H1 (cell line): ENCODE data around the gene MEIOSIN. TPM values are rescaled to one million over a fixed set of nuclear protein-coding genes. Genes with fewer than 3 reads are reported as not detected.

ENCODE experiments used
- CTCF ChIA-PET: fragments of 300-600 bp; sonication (Branson Sonifier 250); formaldehyde crosslinking; loops from one replicate; lab custom pipeline; 2021; ENCODE audit not compliant: partially characterized antibody; lab: Charles Lee
- POLR2A ChIA-PET: fragments of 300-600 bp; sonication (Branson Sonifier 250); formaldehyde crosslinking; loops from one replicate; lab custom pipeline; 2021; ENCODE audit warnings: inconsistent platforms; ENCODE audit not compliant: partially characterized antibody; lab: Charles Lee
- DNase-seq, 2 experiments: peaks; one replicate each; pipeline versions ENCODE4 v3.0.0 to v3.0.0-alpha.2; 2010 to 2022; ENCODE audit warnings: low spot score in 2 of 2, low read depth in 1 of 2, mixed read lengths in 1 of 2
- FAIRE-seq: peaks from 2 replicates; lab custom pipeline; 2011; peaks lifted over from hg19 to GRCh38; lab: Jason Lieb, UNC
- H2AFZ ChIP-seq: 2 replicates; pipeline ENCODE4 v1.8.1; 2012; ENCODE audit warnings: low read length, inconsistent platforms
- H2AK5ac ChIP-seq: 2 replicates; pipeline ENCODE4 v1.6.1; 2013; ENCODE audit warnings: low read depth, low read length
- H2BK120ac ChIP-seq: replicated peaks from 2 replicates; pipeline ENCODE3; 2013; ENCODE audit warnings: low read depth, low read length, inconsistent platforms
- H2BK12ac ChIP-seq: 2 replicates; pipeline ENCODE4 v1.6.1; 2013; ENCODE audit warnings: low read depth, low read length
- H2BK15ac ChIP-seq: 2 replicates; pipeline ENCODE4 v1.6.1; 2013; ENCODE audit warnings: low read length
- H2BK20ac ChIP-seq: 2 replicates; pipeline ENCODE4 v1.6.1; 2013; ENCODE audit warnings: low read length
- H2BK5ac ChIP-seq: 2 replicates; pipeline ENCODE4 v1.6.1; 2013; ENCODE audit warnings: low read depth, low read length
- H3K14ac ChIP-seq: 2 replicates; pipeline ENCODE4 v1.6.1; 2013; ENCODE audit warnings: inconsistent platforms; ENCODE audit not compliant: insufficient read length
- H3K18ac ChIP-seq: 2 replicates; pipeline ENCODE4 v1.6.1; 2013; ENCODE audit warnings: low read length; ENCODE audit errors: extremely low read depth
- H3K23ac ChIP-seq: 2 replicates; pipeline ENCODE4 v1.6.1; 2013; ENCODE audit warnings: inconsistent platforms; ENCODE audit not compliant: insufficient read length
- H3K23me2 ChIP-seq: 2 replicates; pipeline ENCODE4 v1.6.1; 2013; ENCODE audit warnings: low read depth, low read length
- H3K27ac ChIP-seq: 2 replicates; pipeline ENCODE4 v1.6.1; 2011; ENCODE audit warnings: low read depth, low read length, inconsistent platforms
- H3K27me3 ChIP-seq, 4 experiments: replicated peaks in 1 of 4; 1 replicate in 1 of 4; 2 replicates in 3 of 4; pipeline versions ENCODE4 v1.6.1 to v1.8.1; 2011 to 2013; ENCODE audit warnings: low read length in 3 of 4, mild to moderate bottlenecking in 3 of 4, inconsistent platforms in 2 of 4, mixed read lengths in 2 of 4, moderate library complexity in 1 of 4; ENCODE audit not compliant: control insufficient read depth in 3 of 4, insufficient read depth in 3 of 4; ENCODE audit errors: extremely low read depth in 1 of 4
- H3K36me3 ChIP-seq, 4 experiments: 2 replicates each; pipeline versions ENCODE4 v1.6.1 to v1.8.1; 2011 to 2013; ENCODE audit warnings: mild to moderate bottlenecking in 4 of 4, low read length in 3 of 4, moderate library complexity in 2 of 4, control low read depth in 1 of 4, inconsistent platforms in 1 of 4; ENCODE audit not compliant: insufficient read depth in 4 of 4, control insufficient read depth in 2 of 4
- H3K4ac ChIP-seq: replicated peaks from 2 replicates; pipeline ENCODE3; 2013; ENCODE audit warnings: low read length, low read depth, mixed read lengths, inconsistent platforms; ENCODE audit not compliant: insufficient read length
- H3K4me1 ChIP-seq, 4 experiments: replicated peaks in 1 of 4; 1 replicate in 1 of 4; 2 replicates in 3 of 4; pipeline versions ENCODE4 v1.6.1 to v1.8.1; 2011 to 2013; ENCODE audit warnings: low read length in 3 of 4, inconsistent platforms in 2 of 4, mixed read lengths in 1 of 4; ENCODE audit not compliant: insufficient read depth in 4 of 4, control insufficient read depth in 3 of 4
- H3K4me2 ChIP-seq, 2 experiments: 2 replicates each; pipeline versions ENCODE4 v1.6.1 to v1.8.1; 2011 to 2013; ENCODE audit warnings: low read depth in 2 of 2, low read length in 2 of 2, control low read depth in 1 of 2, inconsistent platforms in 1 of 2, mild to moderate bottlenecking in 1 of 2; ENCODE audit not compliant: insufficient read depth in 1 of 2
- H3K4me3 ChIP-seq, 4 experiments: fragments of 200-600, 300-600 bp in 1 of 4; sonication (generic), shearing (Covaris generic), sonication (Bioruptor Twin) in 1 of 4; 2 replicates each; pipeline versions ENCODE4 v1.5.1 to v1.8.1; 2011 to 2016; ENCODE audit warnings: low read length in 4 of 4, low read depth in 3 of 4, control low read depth in 2 of 4, inconsistent platforms in 2 of 4, mild to moderate bottlenecking in 2 of 4, mixed read lengths in 1 of 4, moderate library complexity in 1 of 4; ENCODE audit not compliant: insufficient read depth in 2 of 4; ENCODE audit errors: extremely low read depth in 1 of 4
- H3K56ac ChIP-seq: replicated peaks from 2 replicates; pipeline ENCODE3; 2013; ENCODE audit warnings: low read depth, mild to moderate bottlenecking, mixed read lengths, low read length, inconsistent platforms; ENCODE audit not compliant: insufficient read length
- H3K79me1 ChIP-seq: 2 replicates; pipeline ENCODE4 v1.6.1; 2013; ENCODE audit warnings: low read depth, low read length, control low read depth
- H3K79me2 ChIP-seq, 2 experiments: 2 replicates each; pipeline versions ENCODE4 v1.6.1 to v1.8.1; 2012 to 2013; ENCODE audit warnings: low read length in 2 of 2, mild to moderate bottlenecking in 2 of 2, inconsistent platforms in 1 of 2; ENCODE audit not compliant: insufficient read depth in 2 of 2, control insufficient read depth in 1 of 2
- H3K9ac ChIP-seq, 4 experiments: replicated peaks in 1 of 4; 1 replicate in 1 of 4; 2 replicates in 3 of 4; pipeline versions ENCODE4 v1.6.1 to v1.8.1; 2011 to 2013; ENCODE audit warnings: low read depth in 3 of 4, low read length in 3 of 4, control low read depth in 2 of 4, mild to moderate bottlenecking in 2 of 4, moderate library complexity in 2 of 4, inconsistent platforms in 1 of 4; ENCODE audit errors: extremely low read depth in 1 of 4
- H3K9me3 ChIP-seq, 2 experiments: 2 replicates each; pipeline versions ENCODE4 v1.6.1 to v1.8.1; 2012 to 2013; ENCODE audit warnings: mild to moderate bottlenecking in 2 of 2, moderate library complexity in 2 of 2, control low read depth in 1 of 2, inconsistent platforms in 1 of 2, low read depth in 1 of 2, low read length in 1 of 2, mixed read lengths in 1 of 2; ENCODE audit not compliant: insufficient read depth in 2 of 2
- H4K20me1 ChIP-seq, 2 experiments: replicated peaks in 1 of 2; 2 replicates each; pipeline versions ENCODE3 to v1.8.1; 2011 to 2013; ENCODE audit warnings: inconsistent platforms in 2 of 2, low read length in 2 of 2, mild to moderate bottlenecking in 1 of 2; ENCODE audit not compliant: insufficient read depth in 2 of 2, control insufficient read depth in 1 of 2
- H4K5ac ChIP-seq: 2 replicates; pipeline ENCODE4 v1.6.1; 2013; ENCODE audit warnings: low read length, low read depth, mixed read lengths, inconsistent platforms; ENCODE audit not compliant: insufficient read length
- H4K8ac ChIP-seq: 2 replicates; pipeline ENCODE4 v1.8.0; 2013; ENCODE audit warnings: mild to moderate bottlenecking, moderate library complexity, low read length, inconsistent platforms; ENCODE audit not compliant: insufficient read depth; ENCODE audit errors: extremely low read depth
- H4K91ac ChIP-seq: replicated peaks from 2 replicates; pipeline ENCODE3; 2013; ENCODE audit warnings: low read length, mixed read lengths, inconsistent platforms; ENCODE audit not compliant: insufficient read length
- NANOG ChIP-seq: IDR thresholded peaks from 2 replicates; pipeline ENCODE4 v1.6.1; 2011; ENCODE audit warnings: low read length, low read depth, mild to moderate bottlenecking, inconsistent platforms; ENCODE audit not compliant: insufficient read depth, poor library complexity, severe bottlenecking
- POLR2AphosphoS5 ChIP-seq: IDR thresholded peaks from 2 replicates; pipeline ENCODE4 v1.6.1; 2011; ENCODE audit warnings: low read depth, low read length
- WGBS, 2 experiments: shearing (Covaris generic) in 1 of 2; methylation state at CpG; one replicate each; pipeline versions ENCODE4 v1.1.6 to v1.1.7; 2013 to 2015; ENCODE audit warnings: low lambda C conversion rate in 2 of 2, mixed read lengths in 2 of 2, inconsistent platforms in 1 of 2, low coverage in 1 of 2, missing lambda C conversion rate in 1 of 2; ENCODE audit not compliant: insufficient replicate concordance in 2 of 2, insufficient coverage in 1 of 2, insufficient read length in 1 of 2; ENCODE audit errors: extremely low coverage in 1 of 2, missing lambda C conversion rate in 1 of 2; 5-methylcytosine and 5-hydroxymethylcytosine counted together
- polyA plus RNA-seq, 7 experiments: library from polyadenylated mRNA; depleted of rRNA in 3 of 7; stranded (reverse) in 5 of 7; unstranded in 2 of 7; fragments of >200 nt in 5 of 7; fragments of 200-250 nt in 2 of 7; gene quantifications; 1 replicate in 5 of 7; 2 replicates in 1 of 7; 4 replicates in 1 of 7; pipeline versions ENCODE4 v1.2.1 to v1.2.3, GENCODE V29; 2011 to 2013; ENCODE audit warnings: missing spikeins in 2 of 7, mixed read lengths in 2 of 7
- total RNA-seq: library from RNA; stranded (reverse); fragmentation: NEBNext Ultra II Directional; extraction: Animal tissue kit (Norgen Biotek cat#: 25700); gene quantifications from 2 replicates; pipeline ENCODE4 v1.2.1, GENCODE V29; 2021

MEIOSIN gene
- total and polyA plus RNA-seq, 2 of the 8 experiments (the other 6 are each of a cell fraction or from before 2014, with no cell fraction given): 0.11 TPM; not detected in 1

- no peak overlapping the region for H4K5ac ChIP-seq
- ChIA-PET CTCF (interaction anchor here (1.0 kb wide), 1 partner anchor 56 kb away, joined by 4 read pairs; no protein-coding TSS in a partner anchor), POLR2A (interaction anchor here (0.7 to 12.8 kb wide), 4 partner anchors 7 to 60 kb away, joined by 3 to 175 read pairs (median 69); partner anchors contain the start of genes RSPH6A and SIX5)
- H2AK5ac ChIP-seq: no peak overlapping the region
- H4K8ac ChIP-seq: no peak overlapping the region; the same call in 1 of the 2 replicates
- no peak overlapping the region for H2BK20ac ChIP-seq
- FAIRE-seq (no peak), DNase-seq (no peak)
- no peak overlapping the region for H4K91ac ChIP-seq
- H3K18ac ChIP-seq: no peak overlapping the region
- H3K4me1 ChIP-seq: peaks cover 3 to 26% (median 13%) of the 10 kb centered on the region in 4 experiments
- H3K23me2 ChIP-seq: peaks cover 4% of the 10 kb centered on the region; the same call in 1 of the 2 replicates
- H3K79me2 ChIP-seq: no peaks in the 10 kb centered on the region
- H3K9ac ChIP-seq: no peak overlapping the region
- H2BK5ac ChIP-seq: no peak overlapping the region
- no peak overlapping the region for H3K14ac ChIP-seq
- no peak overlapping the region for H3K4me2 ChIP-seq
- no peak overlapping the region for H2BK12ac ChIP-seq
- peaks cover 4 to 14% of the 10 kb centered on the region in 2 experiments for H4K20me1 ChIP-seq
- no peak overlapping the region for H3K4ac ChIP-seq
- WGBS, 2 experiments: 97% methylated on average over 34 of the region's 34 CpGs; no CpG with 5 or more reads in 1 of the 2 experiments
- no peak overlapping the region for H3K4me3 ChIP-seq
- no peak overlapping the region for H2AFZ ChIP-seq
- H3K27ac ChIP-seq: no peak overlapping the region
- H3K56ac ChIP-seq: no peak overlapping the region
- no peaks in the 10 kb centered on the region for H3K9me3 ChIP-seq
- TF ChIP-seq POLR2AphosphoS5 (no peak), NANOG (no peak)
- no peaks in the 10 kb centered on the region for H3K79me1 ChIP-seq
- peaks cover 3 to 10% (median 7%) of the 10 kb centered on the region in 4 experiments; a peak in 5 of 8 replicates for H3K36me3 ChIP-seq
- no peak overlapping the region for H3K23ac ChIP-seq
- no peak overlapping the region for H2BK15ac ChIP-seq
- peaks cover 0 to 6% (median 0%) of the 10 kb centered on the region in 4 experiments; a peak in 1 of 7 replicates for H3K27me3 ChIP-seq
- no peak overlapping the region for H2BK120ac ChIP-seq
Measured at GRCh38 chr19:45777395-45777961, 44.2 kb downstream of the MEIOSIN start.
